K562 (cell line): ENCODE data around the gene UBL5. TPM values are rescaled to one million over a fixed set of nuclear protein-coding genes. Genes with fewer than 3 reads are reported as not detected.
A peak's percentile ranks its signal among the peaks of the same experiment; 100 is the strongest.

ENCODE experiments used
- ATF1 ChIP-seq, 2 experiments: fragments of 450-650 bp in 1 of 2; IDR thresholded peaks; 2 replicates each; pipeline ENCODE4 v1.6.1; 2016; ENCODE audit warnings: missing compliant biosample characterization in 1 of 2, missing genetic modification characterization in 1 of 2
- E2F6 ChIP-seq, 2 experiments: IDR thresholded peaks; 2 replicates each; pipeline ENCODE4 v1.6.1; 2011; ENCODE audit warnings: borderline replicate concordance in 1 of 2, control low read depth in 1 of 2, low read depth in 1 of 2, low read length in 1 of 2, mild to moderate bottlenecking in 1 of 2, mixed read lengths in 1 of 2, moderate library complexity in 1 of 2; ENCODE audit not compliant: insufficient read depth in 1 of 2, insufficient read length in 1 of 2, poor library complexity in 1 of 2, severe bottlenecking in 1 of 2; ENCODE audit errors: extremely low read depth in 1 of 2
- LARP7 ChIP-seq: fragments of 450-650 bp; IDR thresholded peaks from 2 replicates; pipeline ENCODE4 v1.6.1; 2016
- NFIX ChIP-seq: fragments of 250-450 bp; sonication (Bioruptor Pico); IDR thresholded peaks from 2 replicates; pipeline ENCODE4 v1.4.0; 2020; ENCODE audit warnings: low read depth, mild to moderate bottlenecking, moderate library complexity
- RBFOX2 ChIP-seq: fragments of 200-400 bp; formaldehyde crosslinking; IDR thresholded peaks from 2 replicates; pipeline ENCODE4 v1.6.1; 2017; ENCODE audit warnings: low read depth, mild to moderate bottlenecking, low read length, moderate library complexity
- SIN3A ChIP-seq, 2 experiments: fragments of 150-350 bp in 1 of 2; IDR thresholded peaks; 2 replicates each; pipeline ENCODE4 v1.6.1; 2011 to 2016; ENCODE audit warnings: borderline replicate concordance in 2 of 2, low read depth in 2 of 2, low read length in 2 of 2, mild to moderate bottlenecking in 2 of 2, moderate library complexity in 2 of 2; ENCODE audit not compliant: control insufficient read depth in 1 of 2
- SREBF2 ChIP-seq: sonication (generic); formaldehyde crosslinking; IDR thresholded peaks from 2 replicates; pipeline ENCODE4 v1.4.0; 2020; ENCODE audit warnings: mild to moderate bottlenecking, missing genetic modification reagents
- ZBTB7A ChIP-seq: IDR thresholded peaks from 2 replicates; pipeline ENCODE4 v1.6.1; 2011; ENCODE audit warnings: low read depth, mild to moderate bottlenecking, low read length, moderate library complexity, borderline replicate concordance; ENCODE audit not compliant: control insufficient read depth
- ZNF561 ChIP-seq: fragments of 450-650 bp; formaldehyde crosslinking; conservative IDR thresholded peaks from 2 replicates; pipeline ENCODE4 v1.4.0; 2020; ENCODE audit warnings: mild to moderate bottlenecking, moderate library complexity
- polyA plus RNA-seq, 8 experiments: library from polyadenylated mRNA; depleted of rRNA in 4 of 8; stranded (reverse) in 5 of 8; unstranded in 3 of 8; fragments of >200 nt; fragmentation: Nextera tagmentation in 2 of 8; fragmentation: Illumina TruSeq in 1 of 8; extraction: Ambion mirVana in 2 of 8; extraction: Trizol in 1 of 8; gene quantifications; 2 replicates each; pipeline versions ENCODE4 v1.2.1 to v1.2.3, GENCODE V29; 2011 to 2014; ENCODE audit warnings: inconsistent platforms in 1 of 8, missing spikeins in 1 of 8
- total RNA-seq, 7 experiments: library from RNA; depleted of rRNA in 6 of 7; stranded (reverse); fragments of >200 nt in 6 of 7; fragmentation: Illumina TruSeq in 2 of 7; extraction: Trizol in 2 of 7; gene quantifications; 2 replicates each; pipeline versions ENCODE4 v1.2.1 to v1.2.3, GENCODE V29; 2011 to 2021; ENCODE audit warnings: low replicate concordance in 1 of 7
- TF ChIP-seq, protein P1 (sequence below): sonication (generic); formaldehyde crosslinking; IDR thresholded peaks from 2 replicates; pipeline ENCODE4 v1.4.0; 2020; ENCODE audit warnings: mild to moderate bottlenecking, missing genetic modification reagents
- TF ChIP-seq, protein P2 (sequence below): fragments of 450-650 bp; IDR thresholded peaks from 2 replicates; pipeline ENCODE4 v1.6.1; 2017; ENCODE audit warnings: mild to moderate bottlenecking, moderate library complexity
- TF ChIP-seq, protein P3 (sequence below), 2 experiments: fragments of 450-650 bp; formaldehyde crosslinking in 1 of 2; IDR thresholded peaks; 2 replicates each; pipeline versions ENCODE4 v1.4.0 to v1.6.1; 2014 to 2020; ENCODE audit warnings: mild to moderate bottlenecking in 2 of 2, borderline replicate concordance in 1 of 2, low read depth in 1 of 2

Gene UBL5
- total and polyA plus RNA-seq, 9 of the 15 experiments (the other 6 are each of a cell fraction or from before 2014, with no cell fraction given) = 410 to 1,266 (median 613) TPM

- TF ChIP-seq NFIX (CRISPR knock-in tag) (no peak), RBFOX2 (peak; percentile 78), LARP7 (0 out of 2 replicates have a peak, but pooled peaks have one; percentile 14), E2F6 (IDR thresholded peaks at IDR 0.05; ENCODE audit: borderline replicate concordance in 1 of 2, extremely low read depth in 1 of 2, insufficient read depth in 1 of 2, insufficient read length in 1 of 2, low read depth in 1 of 2, low read length in 1 of 2, poor library complexity in 1 of 2, severe bottlenecking in 1 of 2) (peak; percentile 33 to 61), ZBTB7A (peak; percentile 79), SIN3A (IDR thresholded peaks at IDR 0.05; ENCODE audit: borderline replicate concordance in 2 of 2, control insufficient read depth in 1 of 2, low read depth in 2 of 2, low read length in 2 of 2) (peak in 1 of 2 experiments; percentile 2; a peak in 1 of 4 replicates), SREBF2 (CRISPR knock-in tag) (no peak), ATF1 (CRISPR knock-in tag; IDR thresholded peaks at IDR 0.05) (no peak), ATF1 (tag; IDR thresholded peaks at IDR 0.05) (no peak), ZNF561 (CRISPR knock-in tag) (no peak)
- TF ChIP-seq, protein P1, sequence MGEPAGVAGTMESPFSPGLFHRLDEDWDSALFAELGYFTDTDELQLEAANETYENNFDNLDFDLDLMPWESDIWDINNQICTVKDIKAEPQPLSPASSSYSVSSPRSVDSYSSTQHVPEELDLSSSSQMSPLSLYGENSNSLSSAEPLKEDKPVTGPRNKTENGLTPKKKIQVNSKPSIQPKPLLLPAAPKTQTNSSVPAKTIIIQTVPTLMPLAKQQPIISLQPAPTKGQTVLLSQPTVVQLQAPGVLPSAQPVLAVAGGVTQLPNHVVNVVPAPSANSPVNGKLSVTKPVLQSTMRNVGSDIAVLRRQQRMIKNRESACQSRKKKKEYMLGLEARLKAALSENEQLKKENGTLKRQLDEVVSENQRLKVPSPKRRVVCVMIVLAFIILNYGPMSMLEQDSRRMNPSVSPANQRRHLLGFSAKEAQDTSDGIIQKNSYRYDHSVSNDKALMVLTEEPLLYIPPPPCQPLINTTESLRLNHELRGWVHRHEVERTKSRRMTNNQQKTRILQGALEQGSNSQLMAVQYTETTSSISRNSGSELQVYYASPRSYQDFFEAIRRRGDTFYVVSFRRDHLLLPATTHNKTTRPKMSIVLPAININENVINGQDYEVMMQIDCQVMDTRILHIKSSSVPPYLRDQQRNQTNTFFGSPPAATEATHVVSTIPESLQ (CRISPR knock-in tag) = no peak
- TF ChIP-seq, protein P2, sequence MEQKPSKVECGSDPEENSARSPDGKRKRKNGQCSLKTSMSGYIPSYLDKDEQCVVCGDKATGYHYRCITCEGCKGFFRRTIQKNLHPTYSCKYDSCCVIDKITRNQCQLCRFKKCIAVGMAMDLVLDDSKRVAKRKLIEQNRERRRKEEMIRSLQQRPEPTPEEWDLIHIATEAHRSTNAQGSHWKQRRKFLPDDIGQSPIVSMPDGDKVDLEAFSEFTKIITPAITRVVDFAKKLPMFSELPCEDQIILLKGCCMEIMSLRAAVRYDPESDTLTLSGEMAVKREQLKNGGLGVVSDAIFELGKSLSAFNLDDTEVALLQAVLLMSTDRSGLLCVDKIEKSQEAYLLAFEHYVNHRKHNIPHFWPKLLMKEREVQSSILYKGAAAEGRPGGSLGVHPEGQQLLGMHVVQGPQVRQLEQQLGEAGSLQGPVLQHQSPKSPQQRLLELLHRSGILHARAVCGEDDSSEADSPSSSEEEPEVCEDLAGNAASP = no peak
- TF ChIP-seq, protein P3, sequence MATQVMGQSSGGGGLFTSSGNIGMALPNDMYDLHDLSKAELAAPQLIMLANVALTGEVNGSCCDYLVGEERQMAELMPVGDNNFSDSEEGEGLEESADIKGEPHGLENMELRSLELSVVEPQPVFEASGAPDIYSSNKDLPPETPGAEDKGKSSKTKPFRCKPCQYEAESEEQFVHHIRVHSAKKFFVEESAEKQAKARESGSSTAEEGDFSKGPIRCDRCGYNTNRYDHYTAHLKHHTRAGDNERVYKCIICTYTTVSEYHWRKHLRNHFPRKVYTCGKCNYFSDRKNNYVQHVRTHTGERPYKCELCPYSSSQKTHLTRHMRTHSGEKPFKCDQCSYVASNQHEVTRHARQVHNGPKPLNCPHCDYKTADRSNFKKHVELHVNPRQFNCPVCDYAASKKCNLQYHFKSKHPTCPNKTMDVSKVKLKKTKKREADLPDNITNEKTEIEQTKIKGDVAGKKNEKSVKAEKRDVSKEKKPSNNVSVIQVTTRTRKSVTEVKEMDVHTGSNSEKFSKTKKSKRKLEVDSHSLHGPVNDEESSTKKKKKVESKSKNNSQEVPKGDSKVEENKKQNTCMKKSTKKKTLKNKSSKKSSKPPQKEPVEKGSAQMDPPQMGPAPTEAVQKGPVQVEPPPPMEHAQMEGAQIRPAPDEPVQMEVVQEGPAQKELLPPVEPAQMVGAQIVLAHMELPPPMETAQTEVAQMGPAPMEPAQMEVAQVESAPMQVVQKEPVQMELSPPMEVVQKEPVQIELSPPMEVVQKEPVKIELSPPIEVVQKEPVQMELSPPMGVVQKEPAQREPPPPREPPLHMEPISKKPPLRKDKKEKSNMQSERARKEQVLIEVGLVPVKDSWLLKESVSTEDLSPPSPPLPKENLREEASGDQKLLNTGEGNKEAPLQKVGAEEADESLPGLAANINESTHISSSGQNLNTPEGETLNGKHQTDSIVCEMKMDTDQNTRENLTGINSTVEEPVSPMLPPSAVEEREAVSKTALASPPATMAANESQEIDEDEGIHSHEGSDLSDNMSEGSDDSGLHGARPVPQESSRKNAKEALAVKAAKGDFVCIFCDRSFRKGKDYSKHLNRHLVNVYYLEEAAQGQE (IDR thresholded peaks at IDR 0.05; ENCODE audit: borderline replicate concordance) = no peak
- TF ChIP-seq, protein P3 (CRISPR knock-in tag; IDR thresholded peaks at IDR 0.05; ENCODE audit: low read depth) = no peak
Observed at GRCh38 chr19:9792206-9793070, 35.3 kb upstream of the UBL5 start (continued).
